B cell (primary cell): ENCODE results near the gene FOXO3. TPM values are rescaled to one million over a fixed set of nuclear protein-coding genes. Genes with fewer than 3 reads are reported as not detected.
A peak's percentile ranks its signal among the peaks of the same experiment; 100 is the strongest.

ENCODE experiments used
- ATAC-seq: fragments of 200-7000 bp; cut with Tn5 transposase; one replicate; pipeline ENCODE4 v1.10.0; 2021; ENCODE audit warnings: low read depth, mild to moderate bottlenecking, moderate number of reproducible peaks, moderate library complexity
- CTCF ChIA-PET: fragments of 350-600 bp; sonication (Branson Sonifier 250); formaldehyde crosslinking; loops from one replicate; lab custom pipeline; 2021; ENCODE audit warnings: antibody characterized with exemption, inconsistent platforms; lab: Charles Lee
- POLR2A ChIA-PET: fragments of 350-600 bp; sonication (Branson Sonifier 250); formaldehyde crosslinking; loops from one replicate; lab custom pipeline; 2021; ENCODE audit warnings: antibody characterized with exemption; lab: Charles Lee
- DNase-seq: peaks from one replicate; pipeline ENCODE4 v3.0.0; 2013
- H2AFZ ChIP-seq: 2 replicates; pipeline ENCODE4 v1.6.1; 2012; ENCODE audit warnings: mild to moderate bottlenecking, low read depth, low read length; ENCODE audit not compliant: insufficient read depth, poor library complexity, severe bottlenecking
- H3K27ac ChIP-seq, 2 donors: 1 replicate in 1 of 2; 2 replicates in 1 of 2; pipeline ENCODE4 v1.5.1; 2012 to 2013; ENCODE audit warnings: low read length in 2 of 2, mild to moderate bottlenecking in 2 of 2, moderate library complexity in 1 of 2
- H3K27me3 ChIP-seq, 4 experiments: fragments of 200-600 bp in 1 of 4; sonication (generic) in 1 of 4; replicated peaks in 1 of 4; 1 replicate in 2 of 4; 2 replicates in 2 of 4; pipeline versions ENCODE4 v1.6.1 to v1.7.0; 2013 to 2016; ENCODE audit warnings: low read length in 3 of 4, mild to moderate bottlenecking in 2 of 4, mixed read lengths in 1 of 4, moderate library complexity in 1 of 4; ENCODE audit not compliant: insufficient read depth in 4 of 4, control insufficient read depth in 3 of 4; ENCODE audit errors: control extremely low read depth in 1 of 4
- H3K36me3 ChIP-seq, 2 experiments: replicated peaks in 1 of 2; 1 replicate in 1 of 2; 2 replicates in 1 of 2; pipeline versions ENCODE4 v1.6.1 to v1.7.1; 2013; ENCODE audit warnings: low read length in 1 of 2; ENCODE audit not compliant: insufficient read depth in 2 of 2, control insufficient read depth in 1 of 2; ENCODE audit errors: control extremely low read depth in 1 of 2, extremely low read depth in 1 of 2
- H3K4me1 ChIP-seq, 2 donors: fragments of 200-600 bp in 1 of 2; sonication (generic) in 1 of 2; 1 replicate in 1 of 2; 2 replicates in 1 of 2; pipeline versions ENCODE4 v1.5.1 to v1.6.1; 2013 to 2017; ENCODE audit warnings: low read length in 2 of 2; ENCODE audit not compliant: control insufficient read depth in 2 of 2, insufficient read depth in 2 of 2
- H3K4me2 ChIP-seq: replicated peaks from 2 replicates; pipeline ENCODE3; 2012; ENCODE audit warnings: mild to moderate bottlenecking, low read depth, low read length; ENCODE audit not compliant: poor library complexity, severe bottlenecking
- H3K4me3 ChIP-seq, 5 experiments: fragments of 200-600 bp in 1 of 5; sonication (generic) in 1 of 5; 1 replicate in 3 of 5; 2 replicates in 2 of 5; pipeline versions ENCODE4 v1.5.1 to v1.7.0; 2011 to 2016; ENCODE audit warnings: low read length in 4 of 5, mild to moderate bottlenecking in 4 of 5, low read depth in 2 of 5, control low read depth in 1 of 5, moderate library complexity in 1 of 5; ENCODE audit not compliant: insufficient read depth in 1 of 5; ENCODE audit errors: control extremely low read depth in 1 of 5, extremely low read depth in 1 of 5
- H3K79me2 ChIP-seq: fragments of 200-600 bp; sonication (generic); one replicate; pipeline ENCODE4 v1.6.0; 2016; ENCODE audit warnings: low read length; ENCODE audit not compliant: control insufficient read depth, insufficient read depth
- H3K9ac ChIP-seq: fragments of 200-600 bp; sonication (generic); 2 replicates; pipeline ENCODE4 v1.6.1; 2017; ENCODE audit warnings: mild to moderate bottlenecking, low read length, moderate library complexity
- H3K9me3 ChIP-seq, 3 donors: one replicate each; pipeline versions ENCODE4 v1.6.1 to v1.7.1; 2013; ENCODE audit warnings: low read length in 2 of 3; ENCODE audit not compliant: control insufficient read depth in 2 of 3, insufficient read depth in 1 of 3; ENCODE audit errors: control extremely low read depth in 1 of 3
- H4K20me1 ChIP-seq: 2 replicates; pipeline ENCODE4 v1.6.0; 2012; ENCODE audit warnings: mild to moderate bottlenecking, low read length; ENCODE audit not compliant: insufficient read depth, control insufficient read depth, poor library complexity, severe bottlenecking
- H3K27ac Mint-ChIP-seq: one replicate; pipeline ENCODE4 v1.8.0; 2021; ENCODE audit warnings: mixed read lengths
- H3K27me3 Mint-ChIP-seq: one replicate; pipeline ENCODE4 v1.8.0; 2021; ENCODE audit warnings: mixed read lengths
- H3K4me1 Mint-ChIP-seq: one replicate; pipeline ENCODE4 v1.8.0; 2021; ENCODE audit warnings: mixed read lengths
- H3K4me3 Mint-ChIP-seq: one replicate; pipeline ENCODE4 v1.8.0; 2021; ENCODE audit warnings: mixed read lengths
- H3K9me3 Mint-ChIP-seq: one replicate; pipeline ENCODE4 v1.8.0; 2022; ENCODE audit warnings: mixed read lengths; ENCODE audit not compliant: insufficient read depth
- EZH2 ChIP-seq: IDR thresholded peaks from 2 replicates; pipeline ENCODE4 v1.6.1; 2012; ENCODE audit warnings: borderline replicate concordance, low read depth, mild to moderate bottlenecking, moderate library complexity, low read length; ENCODE audit not compliant: insufficient read depth, poor library complexity, severe bottlenecking
- WGBS: methylation state at CpG from one replicate; pipeline ENCODE4 v1.1.5; 2013; ENCODE audit warnings: missing lambda C conversion rate; ENCODE audit not compliant: insufficient coverage; 5-methylcytosine and 5-hydroxymethylcytosine counted together
- intact Hi-C: fragments of 100-400 bp; cut with micrococcal nuclease; formaldehyde crosslinking; loops from one replicate; pipeline ENCODE4 v1.10.0; 2022
- polyA plus RNA-seq: library from polyadenylated mRNA; depleted of rRNA; stranded (reverse); fragments of >200 nt; gene quantifications from 2 replicates; pipeline ENCODE4 v1.2.3, GENCODE V29; 2012
- total RNA-seq, 2 donors: library from RNA; stranded (reverse); fragments of 120-200 nt in 1 of 2; gene quantifications; 1 replicate in 1 of 2; 2 replicates in 1 of 2; pipeline versions ENCODE4 v1.2.3 to v1.2.4, GENCODE V29; 2013 to 2022
- TF ChIP-seq, protein P1 (sequence below): fragments of 200-600 bp; IDR thresholded peaks from one replicate; pipeline ENCODE4 v1.8.0; 2022; ENCODE audit warnings: antibody characterized with exemption, mild to moderate bottlenecking

Gene FOXO3
- total and polyA plus RNA-seq, 2 donors (not counting 1 experiment from before 2014, with no cell fraction given) = 6.0 to 16.9 TPM

DNA sequence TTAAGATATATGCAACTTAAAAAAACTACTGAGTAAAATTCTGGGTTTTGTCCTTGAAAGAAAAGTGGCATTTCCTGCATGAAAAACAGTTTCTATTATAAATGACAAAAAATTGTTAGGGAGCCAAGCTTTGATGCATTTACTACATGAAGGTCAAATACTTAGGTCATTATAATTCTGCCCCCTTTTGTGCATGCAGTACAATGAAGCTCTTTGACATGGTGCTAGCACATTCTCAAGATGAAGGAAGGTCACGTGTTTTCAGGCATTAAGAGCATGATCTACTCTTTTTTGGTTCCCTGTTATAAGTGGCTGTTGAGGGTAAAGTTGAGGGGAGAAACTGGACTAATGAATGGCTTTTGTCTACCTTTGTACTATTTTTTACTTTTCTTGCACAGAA lies 72.7 kb downstream of the FOXO3 start:
- H3K27ac Mint-ChIP-seq = no peak overlapping the region
- Histone ChIP-seq H2AFZ (no peak overlapping the region), H3K36me3 (no peaks in the 10 kb centered on the region), H3K4me2 (no peak overlapping the region), H3K27me3 (no peaks in the 10 kb centered on the region), H3K9me3 (no peaks in the 10 kb centered on the region), H3K4me3 (no peak overlapping the region), H3K9ac (no peak overlapping the region), H3K79me2 (peaks cover 70% of the 10 kb centered on the region), H3K4me1 (no peaks in the 10 kb centered on the region), H3K27ac (no peak overlapping the region), H4K20me1 (peaks cover 55% of the 10 kb centered on the region)
- intact Hi-C loops = no loop called here
- no peaks in the 10 kb centered on the region for H3K27me3 Mint-ChIP-seq
- WGBS = 100% methylated on average over 1 of the region's 1 CpG
- TF ChIP-seq, protein P1, sequence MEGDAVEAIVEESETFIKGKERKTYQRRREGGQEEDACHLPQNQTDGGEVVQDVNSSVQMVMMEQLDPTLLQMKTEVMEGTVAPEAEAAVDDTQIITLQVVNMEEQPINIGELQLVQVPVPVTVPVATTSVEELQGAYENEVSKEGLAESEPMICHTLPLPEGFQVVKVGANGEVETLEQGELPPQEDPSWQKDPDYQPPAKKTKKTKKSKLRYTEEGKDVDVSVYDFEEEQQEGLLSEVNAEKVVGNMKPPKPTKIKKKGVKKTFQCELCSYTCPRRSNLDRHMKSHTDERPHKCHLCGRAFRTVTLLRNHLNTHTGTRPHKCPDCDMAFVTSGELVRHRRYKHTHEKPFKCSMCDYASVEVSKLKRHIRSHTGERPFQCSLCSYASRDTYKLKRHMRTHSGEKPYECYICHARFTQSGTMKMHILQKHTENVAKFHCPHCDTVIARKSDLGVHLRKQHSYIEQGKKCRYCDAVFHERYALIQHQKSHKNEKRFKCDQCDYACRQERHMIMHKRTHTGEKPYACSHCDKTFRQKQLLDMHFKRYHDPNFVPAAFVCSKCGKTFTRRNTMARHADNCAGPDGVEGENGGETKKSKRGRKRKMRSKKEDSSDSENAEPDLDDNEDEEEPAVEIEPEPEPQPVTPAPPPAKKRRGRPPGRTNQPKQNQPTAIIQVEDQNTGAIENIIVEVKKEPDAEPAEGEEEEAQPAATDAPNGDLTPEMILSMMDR = no peak
- no peak for TF ChIP-seq EZH2
- no peak for ATAC-seq
- no peak overlapping the region for H3K4me3 Mint-ChIP-seq
- peaks cover 38% of the 10 kb centered on the region for H3K4me1 Mint-ChIP-seq
- H3K9me3 Mint-ChIP-seq = no peaks in the 10 kb centered on the region
- CTCF ChIA-PET = interaction anchor here (0.6 kb wide), 1 partner anchor 16 kb away, joined by 3 read pairs; no protein-coding TSS in a partner anchor
- DNase-seq = no peak
- POLR2A ChIA-PET = no interaction called here

DNA sequence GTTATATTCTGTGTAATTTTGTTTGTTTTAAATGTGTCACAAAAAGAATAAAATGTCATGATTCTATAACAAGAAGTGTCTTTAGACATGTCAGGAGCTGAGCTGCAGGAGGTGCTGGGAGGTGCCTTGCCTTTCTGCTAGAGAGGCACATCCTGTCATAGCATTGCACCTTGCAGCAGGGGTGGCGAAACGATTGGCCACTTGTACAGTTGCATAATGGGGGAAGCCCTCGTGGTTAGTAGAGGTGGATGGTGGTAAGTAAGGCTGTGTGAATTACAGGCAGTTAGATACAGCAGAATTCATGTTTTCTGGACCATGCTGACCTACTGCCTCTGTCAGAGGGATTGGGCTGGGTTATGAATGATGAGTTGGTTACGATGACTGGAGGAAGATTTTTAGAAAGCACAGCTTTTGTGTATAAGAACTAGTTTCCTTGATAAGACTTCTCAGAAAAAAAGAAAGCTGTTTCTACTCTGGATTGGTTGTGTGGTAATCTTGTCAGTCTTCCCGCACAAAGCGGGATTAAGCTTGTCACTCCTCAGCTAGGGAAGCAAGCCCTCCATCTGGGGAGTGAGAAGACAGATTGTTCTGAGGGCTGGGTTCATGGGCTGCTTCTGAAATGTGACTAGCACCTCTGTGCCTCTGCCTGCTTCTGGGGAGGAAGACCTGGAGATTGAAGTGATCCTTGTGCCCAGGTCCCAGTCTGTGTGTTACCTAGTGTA lies 74.9 kb downstream of the FOXO3 start:
- no peak overlapping the region for H3K27ac Mint-ChIP-seq
- WGBS = 56% methylated on average over 6 of the region's 6 CpGs
- Histone ChIP-seq H3K9ac (no peak overlapping the region), H3K27ac (no peak overlapping the region), H3K27me3 (no peaks in the 10 kb centered on the region), H3K4me2 (no peak overlapping the region), H4K20me1 (peaks cover 60% of the 10 kb centered on the region), H3K9me3 (no peaks in the 10 kb centered on the region), H3K79me2 (peaks cover 63% of the 10 kb centered on the region), H3K4me1 (peaks cover 0 to 3% of the 10 kb centered on the region in 2 donors), H2AFZ (no peak overlapping the region), H3K4me3 (no peak overlapping the region), H3K36me3 (no peaks in the 10 kb centered on the region)
- intact Hi-C loops = no loop called here
- peaks cover 32% of the 10 kb centered on the region for H3K4me1 Mint-ChIP-seq
- peak; percentile 28 for ATAC-seq
- ChIA-PET POLR2A (no interaction called here), CTCF (interaction anchor here (0.7 kb wide), 1 partner anchor 14 kb away, joined by 3 read pairs; no protein-coding TSS in a partner anchor)
- peak; percentile 20 for DNase-seq
- H3K27me3 Mint-ChIP-seq = no peaks in the 10 kb centered on the region
- H3K4me3 Mint-ChIP-seq = no peak overlapping the region
- no peak for TF ChIP-seq EZH2
- TF ChIP-seq, protein P1 = no peak
- no peaks in the 10 kb centered on the region for H3K9me3 Mint-ChIP-seq
